HepG2 (cell line): ENCODE data around the gene UAP1L1. TPM values are rescaled to one million over a fixed set of nuclear protein-coding genes. Genes with fewer than 3 reads are reported as not detected.

Source experiments
- ATAC-seq: fragments of 200-7000 bp; cut with Tn5 transposase; 3 replicates; pipeline ENCODE4 v1.9.1; 2020; ENCODE audit warnings: mild to moderate bottlenecking, moderate library complexity
- BruUV-seq: library from RNA; stranded (reverse); fragments of 400-500 nt; replicated peaks from 2 replicates; lab custom pipeline; 2021; lab: Mats Ljungman, UMichigan
- CTCF ChIA-PET: fragments of 300-600 bp; formaldehyde crosslinking; extraction: SDS; loops from one replicate; lab custom pipeline; 2021; ENCODE audit warnings: low total read pairs, inconsistent platforms, low intra/inter-chr PET ratio; lab: Yijun Ruan, JAX
- POLR2A ChIA-PET: fragments of 350-600 bp; sonication (Branson Sonifier 250); formaldehyde crosslinking; loops from one replicate; lab custom pipeline; 2020; ENCODE audit warnings: antibody characterized with exemption, inconsistent platforms; lab: Yijun Ruan, JAX
- DNase-seq: peaks from one replicate; pipeline ENCODE4 v3.0.0-alpha.2; 2015; ENCODE audit warnings: low spot score
- FAIRE-seq: peaks from 3 replicates; lab custom pipeline; 2011; peaks lifted over from hg19 to GRCh38; lab: Jason Lieb, UNC
- H2AFZ ChIP-seq: one replicate; pipeline ENCODE4 v1.6.1; 2011; ENCODE audit warnings: low read length, inconsistent platforms
- H3K27ac ChIP-seq: fragments of 300-600 bp; 3 replicates; pipeline ENCODE4 v1.8.0; 2011; ENCODE audit warnings: mixed run types, mild to moderate bottlenecking, mixed read lengths, low read length, inconsistent platforms; ENCODE audit not compliant: insufficient read depth; ENCODE audit errors: extremely low read length
- H3K27me3 ChIP-seq, 2 experiments: fragments of 200-600 bp in 1 of 2; 2 replicates in 1 of 2; 3 replicates in 1 of 2; pipeline versions ENCODE4 v1.6.0 to v1.8.0; 2011; ENCODE audit warnings: low read length in 2 of 2, mild to moderate bottlenecking in 2 of 2, moderate library complexity in 2 of 2, inconsistent platforms in 1 of 2; ENCODE audit not compliant: insufficient read depth in 2 of 2, control insufficient read depth in 1 of 2
- H3K36me3 ChIP-seq, 2 experiments: fragments of 200-600 bp in 1 of 2; replicated peaks in 1 of 2; 2 replicates in 1 of 2; 3 replicates in 1 of 2; pipeline versions ENCODE4 v1.5.1 to v1.8.0; 2011; ENCODE audit warnings: low read length in 2 of 2, inconsistent platforms in 1 of 2; ENCODE audit not compliant: insufficient read depth in 2 of 2, control insufficient read depth in 1 of 2
- H3K4me1 ChIP-seq: 2 replicates; pipeline ENCODE4 v1.5.1; 2012; ENCODE audit warnings: low read length, inconsistent platforms; ENCODE audit not compliant: insufficient read depth
- H3K4me2 ChIP-seq: 2 replicates; pipeline ENCODE4 v1.6.0; 2011; ENCODE audit warnings: low read depth, low read length, inconsistent platforms
- H3K4me3 ChIP-seq, 3 experiments: fragments of 200-600 bp in 1 of 3; sonication (generic), shearing (Covaris generic) in 1 of 3; replicated peaks in 1 of 3; 2 replicates each; pipeline ENCODE4 v1.5.1; 2011 to 2016; ENCODE audit warnings: low read length in 3 of 3, inconsistent platforms in 2 of 3, low read depth in 2 of 3, mild to moderate bottlenecking in 2 of 3, control low read depth in 1 of 3, mixed read lengths in 1 of 3; ENCODE audit not compliant: insufficient read depth in 1 of 3
- H3K79me2 ChIP-seq: one replicate; pipeline ENCODE4 v1.6.1; 2011; ENCODE audit warnings: low read length, inconsistent platforms; ENCODE audit not compliant: insufficient read depth
- H3K9ac ChIP-seq: 2 replicates; pipeline ENCODE4 v1.6.0; 2011; ENCODE audit warnings: mild to moderate bottlenecking, low read depth, low read length, inconsistent platforms; ENCODE audit not compliant: insufficient read depth
- H3K9me3 ChIP-seq: 2 replicates; pipeline ENCODE4 v1.5.1; 2012; ENCODE audit warnings: mild to moderate bottlenecking, low read length
- H4K20me1 ChIP-seq: 2 replicates; pipeline ENCODE4 v1.6.0; 2011; ENCODE audit warnings: inconsistent platforms, mild to moderate bottlenecking, low read length, moderate library complexity; ENCODE audit not compliant: insufficient read depth
- ELK4 ChIP-seq: sonication (generic); formaldehyde crosslinking; IDR thresholded peaks from 2 replicates; pipeline ENCODE4 v1.9.0; 2021; ENCODE audit warnings: missing genetic modification reagents, borderline replicate concordance
- FOXA1 ChIP-seq, 2 experiments: fragments of 450-650 bp in 1 of 2; sonication (generic) in 1 of 2; formaldehyde crosslinking in 1 of 2; IDR thresholded peaks; 2 replicates each; pipeline versions ENCODE4 v1.4.0 to v1.6.1; 2016 to 2020; ENCODE audit warnings: missing genetic modification reagents in 1 of 2
- KLF11 ChIP-seq: IDR thresholded peaks from 2 replicates; pipeline ENCODE4 v1.6.1; 2016; ENCODE audit warnings: missing compliant biosample characterization
- SALL2 ChIP-seq: sonication (generic); formaldehyde crosslinking; IDR thresholded peaks from 2 replicates; pipeline ENCODE4 v1.8.1; 2023; ENCODE audit warnings: mild to moderate bottlenecking, missing genetic modification reagents, inconsistent platforms
- SIX1 ChIP-seq: sonication (generic); formaldehyde crosslinking; IDR thresholded peaks from 2 replicates; pipeline ENCODE4 v1.4.0; 2020; ENCODE audit warnings: missing genetic modification reagents, borderline replicate concordance
- SNAI1 ChIP-seq: sonication (generic); formaldehyde crosslinking; IDR thresholded peaks from 2 replicates; pipeline ENCODE4 v1.5.0; 2020; ENCODE audit warnings: mild to moderate bottlenecking, missing genetic modification reagents, borderline replicate concordance
- TBX2 ChIP-seq: sonication (generic); formaldehyde crosslinking; IDR thresholded peaks from 2 replicates; pipeline ENCODE4 v1.5.0; 2020; ENCODE audit warnings: missing genetic modification reagents, mild to moderate bottlenecking, borderline replicate concordance
- TFDP1 ChIP-seq: IDR thresholded peaks from 2 replicates; pipeline ENCODE4 v1.6.1; 2016; ENCODE audit warnings: missing compliant biosample characterization, missing genetic modification reagents, borderline replicate concordance
- ZBTB39 ChIP-seq: sonication (generic); formaldehyde crosslinking; IDR thresholded peaks from 2 replicates; pipeline ENCODE4 v1.5.0; 2020; ENCODE audit warnings: missing genetic modification reagents
- ZNF18 ChIP-seq: sonication (generic); formaldehyde crosslinking; IDR thresholded peaks from 2 replicates; pipeline ENCODE4 v1.8.0; 2022; ENCODE audit warnings: mild to moderate bottlenecking, missing genetic modification reagents; ENCODE audit not compliant: insufficient replicate concordance
- ZNF501 ChIP-seq: sonication (generic); formaldehyde crosslinking; IDR thresholded peaks from 2 replicates; pipeline ENCODE4 v1.5.1; 2020; ENCODE audit warnings: mild to moderate bottlenecking, moderate library complexity, missing genetic modification reagents
- ZNF589 ChIP-seq: sonication (generic); formaldehyde crosslinking; conservative IDR thresholded peaks from 2 replicates; pipeline ENCODE4 v1.8.0; 2022; ENCODE audit warnings: mild to moderate bottlenecking, moderate library complexity, missing genetic modification reagents
- ZNF598 ChIP-seq: sonication (generic); formaldehyde crosslinking; IDR thresholded peaks from 2 replicates; pipeline ENCODE4 v1.5.1; 2020; ENCODE audit warnings: mild to moderate bottlenecking, missing genetic modification reagents, borderline replicate concordance
- ZNF710 ChIP-seq: sonication (generic); formaldehyde crosslinking; IDR thresholded peaks from 2 replicates; pipeline ENCODE4 v1.5.0; 2020; ENCODE audit warnings: mild to moderate bottlenecking, missing genetic modification reagents, borderline replicate concordance
- ZNF776 ChIP-seq: sonication (generic); formaldehyde crosslinking; IDR thresholded peaks from 2 replicates; pipeline ENCODE4 v1.4.0; 2020; ENCODE audit warnings: mild to moderate bottlenecking, missing genetic modification reagents
- WGBS: methylation state at CpG from one replicate; pipeline ENCODE4 v1.1.6; 2017; ENCODE audit warnings: low lambda C conversion rate; 5-methylcytosine and 5-hydroxymethylcytosine counted together
- in situ Hi-C: cut with HindIII; loops from 2 replicates; pipeline ENCODE4 v1.10.0; 2017; ENCODE audit warnings: low pct_unique_long_range_greater_than_20kb; ENCODE audit not compliant: extremely low pct_ligation_motif_present
- intact Hi-C: fragments of 100-400 bp; cut with micrococcal nuclease; formaldehyde crosslinking; loops from one replicate; pipeline ENCODE4 v1.10.0; 2022; ENCODE audit not compliant: unreplicated experiment
- polyA plus RNA-seq, 8 experiments: library from polyadenylated mRNA; depleted of rRNA in 3 of 8; stranded (reverse) in 7 of 8; unstranded in 1 of 8; fragments of >200 nt; fragmentation: Illumina TruSeq in 4 of 8; extraction: Trizol in 4 of 8; gene quantifications; 2 replicates each; pipeline versions ENCODE4 v1.2.1 to v1.2.3, GENCODE V29; 2011 to 2016; ENCODE audit warnings: low read depth in 4 of 8, missing spikeins in 1 of 8, mixed read lengths in 1 of 8; ENCODE audit not compliant: insufficient read depth in 1 of 8
- total RNA-seq, 5 experiments: library from RNA; depleted of rRNA; stranded (reverse); fragments of >200 nt; fragmentation: Illumina TruSeq; extraction: Trizol; gene quantifications; 2 replicates each; pipeline ENCODE4 v1.2.3, GENCODE V29; 2016; ENCODE audit warnings: low read depth in 1 of 5

The UAP1L1 gene
- total and polyA plus RNA-seq, 2 of the 13 experiments (the other 11 are each of a cell fraction or from before 2014, with no cell fraction given) = 5.4 to 6.4 TPM

- Histone ChIP-seq H3K4me3 (peak overlapping the region; percentile 75 to 90 (median 85)), H3K4me1 (peaks cover 24% of the 10 kb centered on the region), H4K20me1 (peaks cover 5% of the 10 kb centered on the region; the same call in 1 of the 2 replicates), H3K79me2 (peaks cover 19% of the 10 kb centered on the region), H3K4me2 (peak overlapping the region; percentile 98), H3K9ac (peak overlapping the region; percentile 80), H3K27me3 (no peaks in the 10 kb centered on the region), H3K9me3 (no peaks in the 10 kb centered on the region), H3K27ac (peak overlapping the region; percentile 82), H3K36me3 (no peaks in the 10 kb centered on the region), H2AFZ (no peak overlapping the region)
- in situ Hi-C loops (no loop called here), intact Hi-C loops (no loop called here)
- BruUV-seq = no TSS peak
- peak; percentile 40 for ATAC-seq
- POLR2A ChIA-PET = interaction anchor here (0.8 to 2.4 kb wide), 20 partner anchors 8 to 243 kb away, joined by 3 to 34 read pairs (median 6); partner anchors contain the start of genes ANAPC2, GRIN1, MAN1B1 and RNF208
- no peak for DNase-seq
- CTCF ChIA-PET = no interaction called here
- under 1% methylated on average over 16 of the region's 37 CpGs for WGBS
- FAIRE-seq = peak; percentile 39
- TF ChIP-seq KLF11 (CRISPR knock-in tag) (no peak), FOXA1 (IDR thresholded peaks at IDR 0.05) (no peak), FOXA1 (CRISPR knock-in tag; IDR thresholded peaks at IDR 0.05) (no peak), SNAI1 (CRISPR knock-in tag) (no peak), ZNF501 (CRISPR knock-in tag) (no peak), TFDP1 (CRISPR knock-in tag) (0 out of 2 replicates have a peak, but pooled peaks have one; percentile 17), ZNF776 (CRISPR knock-in tag) (no peak), ZNF589 (CRISPR knock-in tag) (peak; percentile 25; the same call in 1 of the 2 replicates), SALL2 (CRISPR knock-in tag) (0 out of 2 replicates have a peak, but pooled peaks have one; percentile 2), ELK4 (no peak), SIX1 (no peak), ZNF710 (CRISPR knock-in tag) (no peak), ZNF598 (no peak), ZBTB39 (CRISPR knock-in tag) (no peak), TBX2 (CRISPR knock-in tag) (no peak), ZNF18 (no peak)
Measured at GRCh38 chr9:137128862-137129455, 51.6 kb downstream of the UAP1L1 start.
